Measurements from ENCODE around the gene ATP8A2.

GRCh38 chr13:25690582-25690981 is 318.8 kb downstream of the ATP8A2 start:
- TF ChIP-seq CTCF (IDR thresholded peaks at IDR 0.05) = no peak
- TF ChIP-seq POLR2A (IDR thresholded peaks at IDR 0.05) = no peak
